ENCODE data around the gene MMP14.

MMP14 gene

GRCh38 chr14:22843123-22843925, 6.9 kb downstream of the MMP14 start:
- no peak overlapping the region for H2AFZ ChIP-seq (ENCODE audit: low read length)
- H3K27ac ChIP-seq (ENCODE audit: low read length) = no peak overlapping the region
- H3K4me2 ChIP-seq (ENCODE audit: low read depth, low read length) = no peak overlapping the region
- H3K4me3 ChIP-seq (ENCODE audit: low read length) = no peak overlapping the region
- DNase-seq = no peak
- no peaks in the 10 kb centered on the region for H3K9me3 ChIP-seq (replicated peaks; ENCODE audit: insufficient read depth, low read length)
- TF ChIP-seq EZH2 (optimal IDR thresholded peaks at IDR 0.05; ENCODE audit: low read depth, low read length) (no peak), CTCF (IDR thresholded peaks at IDR 0.05; ENCODE audit: low read length) (no peak), EZH2phosphoT487 (IDR thresholded peaks at IDR 0.05; ENCODE audit: low read length) (no peak)
- H3K9ac ChIP-seq (ENCODE audit: low read length) = no peak overlapping the region
- H3K9me2 ChIP-seq (replicated peaks; ENCODE audit: insufficient read depth, low read length) = no peaks in the 10 kb centered on the region
- H4K20me1 ChIP-seq (ENCODE audit: insufficient read depth, low read length) = no peaks in the 10 kb centered on the region
- H3K27me3 ChIP-seq (replicated peaks; ENCODE audit: insufficient read depth, low read length) = no peaks in the 10 kb centered on the region
- no peaks in the 10 kb centered on the region for H3K4me1 ChIP-seq (ENCODE audit: low read length)
- H3F3A ChIP-seq (ENCODE audit: insufficient read depth, low read length) = no peaks in the 10 kb centered on the region
- no peaks in the 10 kb centered on the region for H3K79me2 ChIP-seq (ENCODE audit: low read length)
- no peaks in the 10 kb centered on the region for H3K36me3 ChIP-seq (replicated peaks; ENCODE audit: insufficient read depth, low read length)

- H3K9ac ChIP-seq (ENCODE audit: low read length) = no peak overlapping the region
- H3K27me3 ChIP-seq (replicated peaks; ENCODE audit: insufficient read depth, low read length) = no peaks in the 10 kb centered on the region
- no peak for DNase-seq
- no peaks in the 10 kb centered on the region for H3K9me2 ChIP-seq (replicated peaks; ENCODE audit: insufficient read depth, low read length)
- no peak overlapping the region for H2AFZ ChIP-seq (ENCODE audit: low read length)
- H3K4me3 ChIP-seq (ENCODE audit: low read length) = no peak overlapping the region
- no peaks in the 10 kb centered on the region for H3F3A ChIP-seq (ENCODE audit: insufficient read depth, low read length)
- H3K36me3 ChIP-seq (replicated peaks; ENCODE audit: insufficient read depth, low read length) = no peaks in the 10 kb centered on the region
- no peaks in the 10 kb centered on the region for H3K4me1 ChIP-seq (ENCODE audit: low read length)
- no peak overlapping the region for H3K4me2 ChIP-seq (ENCODE audit: low read depth, low read length)
- H3K79me2 ChIP-seq (ENCODE audit: low read length) = no peaks in the 10 kb centered on the region
- no peaks in the 10 kb centered on the region for H3K9me3 ChIP-seq (replicated peaks; ENCODE audit: insufficient read depth, low read length)
- TF ChIP-seq CTCF (IDR thresholded peaks at IDR 0.05; ENCODE audit: low read length) = no peak
- TF ChIP-seq EZH2phosphoT487 (IDR thresholded peaks at IDR 0.05; ENCODE audit: low read length) = no peak
- no peak for TF ChIP-seq EZH2 (optimal IDR thresholded peaks at IDR 0.05; ENCODE audit: low read depth, low read length)
- no peak overlapping the region for H3K27ac ChIP-seq (ENCODE audit: low read length)
- no peaks in the 10 kb centered on the region for H4K20me1 ChIP-seq (ENCODE audit: insufficient read depth, low read length)
Observed at GRCh38 chr14:22844221-22845102, 8.1 kb downstream of the MMP14 start.

- TF ChIP-seq EZH2phosphoT487 (IDR thresholded peaks at IDR 0.05; ENCODE audit: low read length) = no peak
- no peak for TF ChIP-seq EZH2 (optimal IDR thresholded peaks at IDR 0.05; ENCODE audit: low read depth, low read length)
- no peak for TF ChIP-seq CTCF (IDR thresholded peaks at IDR 0.05; ENCODE audit: low read length)
- no peaks in the 10 kb centered on the region for H3K9me3 ChIP-seq (replicated peaks; ENCODE audit: insufficient read depth, low read length)
- DNase-seq = no peak
- no peaks in the 10 kb centered on the region for H3K27me3 ChIP-seq (replicated peaks; ENCODE audit: insufficient read depth, low read length)
- no peak overlapping the region for H3K4me2 ChIP-seq (ENCODE audit: low read depth, low read length)
- H3K9ac ChIP-seq (ENCODE audit: low read length) = no peak overlapping the region
- H3K27ac ChIP-seq (ENCODE audit: low read length) = no peak overlapping the region
- H4K20me1 ChIP-seq (ENCODE audit: insufficient read depth, low read length) = no peaks in the 10 kb centered on the region
- no peaks in the 10 kb centered on the region for H3K9me2 ChIP-seq (replicated peaks; ENCODE audit: insufficient read depth, low read length)
- no peaks in the 10 kb centered on the region for H3F3A ChIP-seq (ENCODE audit: insufficient read depth, low read length)
- H3K79me2 ChIP-seq (ENCODE audit: low read length) = no peaks in the 10 kb centered on the region
- no peaks in the 10 kb centered on the region for H3K36me3 ChIP-seq (replicated peaks; ENCODE audit: insufficient read depth, low read length)
- no peak overlapping the region for H3K4me3 ChIP-seq (ENCODE audit: low read length)
- H2AFZ ChIP-seq (ENCODE audit: low read length) = no peak overlapping the region
- H3K4me1 ChIP-seq (ENCODE audit: low read length) = no peaks in the 10 kb centered on the region
Observed at GRCh38 chr14:22845103-22845394, 8.7 kb downstream of the MMP14 start.

Measured in MM.1S (cell line).